Panc1 (cell line): ENCODE results near the gene MNT. TPM values are rescaled to one million over a fixed set of nuclear protein-coding genes. Genes with fewer than 3 reads are reported as not detected.

Experiments
- ATAC-seq: fragments of 200-7000 bp; cut with Tn5 transposase; 2 replicates; pipeline ENCODE4 v1.9.1; 2020; ENCODE audit warnings: mild to moderate bottlenecking, moderate library complexity
- BruUV-seq: library from RNA; stranded (reverse); fragments of 400-500 nt; replicated peaks from 2 replicates; lab custom pipeline; 2021; lab: Mats Ljungman, UMichigan
- CTCF ChIA-PET: fragments of 300-600 bp; sonication (Branson Sonifier 250); formaldehyde crosslinking; loops from one replicate; lab custom pipeline; 2022; ENCODE audit warnings: antibody characterized with exemption; lab: Charles Lee
- POLR2A ChIA-PET: fragments of 300-600 bp; sonication (Branson Sonifier 250); formaldehyde crosslinking; loops from one replicate; lab custom pipeline; 2022; ENCODE audit warnings: antibody characterized with exemption; lab: Charles Lee
- DNase-seq: peaks from one replicate; pipeline ENCODE4 v3.0.0-alpha.2; 2010; ENCODE audit warnings: low read depth, low spot score
- H3K27ac ChIP-seq: 2 replicates; pipeline ENCODE4 v1.5.1; 2011; ENCODE audit warnings: mild to moderate bottlenecking, low read length, inconsistent platforms
- H3K27me3 ChIP-seq: fragments of 200-500 bp; sonication (Bioruptor generic); 2 replicates; pipeline ENCODE4 v1.6.0; 2014; ENCODE audit warnings: low read length, inconsistent platforms; ENCODE audit not compliant: control insufficient read depth, insufficient read depth
- H3K36me3 ChIP-seq: fragments of 200-500 bp; sonication (Bioruptor generic); 2 replicates; pipeline ENCODE4 v1.5.1; 2014; ENCODE audit warnings: inconsistent platforms, mild to moderate bottlenecking, low read length, moderate library complexity; ENCODE audit not compliant: control insufficient read depth, insufficient read depth
- H3K4me1 ChIP-seq: 2 replicates; pipeline ENCODE4 v1.5.1; 2011; ENCODE audit warnings: inconsistent platforms, mild to moderate bottlenecking, low read length, moderate library complexity; ENCODE audit not compliant: control insufficient read depth, insufficient read depth
- H3K4me3 ChIP-seq, 2 experiments: 2 replicates each; pipeline ENCODE4 v1.5.1; 2011 to 2012; ENCODE audit warnings: low read depth in 2 of 2, low read length in 2 of 2, mild to moderate bottlenecking in 2 of 2, inconsistent platforms in 1 of 2, moderate library complexity in 1 of 2
- H3K9me3 ChIP-seq: fragments of 200-500 bp; sonication (Bioruptor generic); 2 replicates; pipeline ENCODE4 v1.5.1; 2014; ENCODE audit warnings: low read depth, mild to moderate bottlenecking, inconsistent platforms, low read length, moderate library complexity; ENCODE audit not compliant: control insufficient read depth, insufficient read depth
- CTCF ChIP-seq: fragments of 450-650 bp; IDR thresholded peaks from 2 replicates; pipeline ENCODE4 v1.5.1; 2017; ENCODE audit warnings: mild to moderate bottlenecking
- POLR2AphosphoS5 ChIP-seq: IDR thresholded peaks from 2 replicates; pipeline ENCODE4 v1.6.1; 2012; ENCODE audit warnings: mild to moderate bottlenecking, low read depth, low read length, moderate library complexity
- SIN3A ChIP-seq: IDR thresholded peaks from 2 replicates; pipeline ENCODE4 v1.6.1; 2012; ENCODE audit warnings: low read depth, mild to moderate bottlenecking, low read length, moderate library complexity, borderline replicate concordance; ENCODE audit not compliant: insufficient read depth
- TCF7L2 ChIP-seq: IDR thresholded peaks from 2 replicates; pipeline ENCODE4 v1.6.1; 2011; ENCODE audit warnings: mild to moderate bottlenecking, low read depth, low read length, inconsistent platforms
- in situ Hi-C: cut with HindIII; loops from 2 replicates; pipeline ENCODE4 v1.10.0; 2016; ENCODE audit warnings: low sequenced_read_pairs, low pct_unique_long_range_greater_than_20kb
- intact Hi-C: fragments of 100-400 bp; cut with micrococcal nuclease; formaldehyde crosslinking; loops from one replicate; pipeline ENCODE4 v1.10.0; 2022; ENCODE audit not compliant: unreplicated experiment
- total RNA-seq: library from RNA; stranded (reverse); gene quantifications from one replicate; pipeline ENCODE4 v1.2.1, GENCODE V29; 2021; ENCODE audit not compliant: unreplicated experiment
- TF ChIP-seq, protein P1 (sequence below), 2 experiments: IDR thresholded peaks; 2 replicates each; pipeline ENCODE4 v1.6.1; 2011 to 2012; ENCODE audit warnings: low read depth in 2 of 2, control low read depth in 1 of 2, low read length in 1 of 2, mild to moderate bottlenecking in 1 of 2, moderate library complexity in 1 of 2; ENCODE audit not compliant: insufficient read depth in 1 of 2

Gene MNT
- total RNA-seq, 1 experiment from 2014 or later: 31.8 TPM

GRCh38 chr17:2398655-2399571, 1.9 kb downstream of the MNT start:
- ATAC-seq: no peak
- TF ChIP-seq POLR2AphosphoS5: no peak
- TF ChIP-seq SIN3A: no peak
- TF ChIP-seq CTCF: no peak
- TF ChIP-seq, protein P1, sequence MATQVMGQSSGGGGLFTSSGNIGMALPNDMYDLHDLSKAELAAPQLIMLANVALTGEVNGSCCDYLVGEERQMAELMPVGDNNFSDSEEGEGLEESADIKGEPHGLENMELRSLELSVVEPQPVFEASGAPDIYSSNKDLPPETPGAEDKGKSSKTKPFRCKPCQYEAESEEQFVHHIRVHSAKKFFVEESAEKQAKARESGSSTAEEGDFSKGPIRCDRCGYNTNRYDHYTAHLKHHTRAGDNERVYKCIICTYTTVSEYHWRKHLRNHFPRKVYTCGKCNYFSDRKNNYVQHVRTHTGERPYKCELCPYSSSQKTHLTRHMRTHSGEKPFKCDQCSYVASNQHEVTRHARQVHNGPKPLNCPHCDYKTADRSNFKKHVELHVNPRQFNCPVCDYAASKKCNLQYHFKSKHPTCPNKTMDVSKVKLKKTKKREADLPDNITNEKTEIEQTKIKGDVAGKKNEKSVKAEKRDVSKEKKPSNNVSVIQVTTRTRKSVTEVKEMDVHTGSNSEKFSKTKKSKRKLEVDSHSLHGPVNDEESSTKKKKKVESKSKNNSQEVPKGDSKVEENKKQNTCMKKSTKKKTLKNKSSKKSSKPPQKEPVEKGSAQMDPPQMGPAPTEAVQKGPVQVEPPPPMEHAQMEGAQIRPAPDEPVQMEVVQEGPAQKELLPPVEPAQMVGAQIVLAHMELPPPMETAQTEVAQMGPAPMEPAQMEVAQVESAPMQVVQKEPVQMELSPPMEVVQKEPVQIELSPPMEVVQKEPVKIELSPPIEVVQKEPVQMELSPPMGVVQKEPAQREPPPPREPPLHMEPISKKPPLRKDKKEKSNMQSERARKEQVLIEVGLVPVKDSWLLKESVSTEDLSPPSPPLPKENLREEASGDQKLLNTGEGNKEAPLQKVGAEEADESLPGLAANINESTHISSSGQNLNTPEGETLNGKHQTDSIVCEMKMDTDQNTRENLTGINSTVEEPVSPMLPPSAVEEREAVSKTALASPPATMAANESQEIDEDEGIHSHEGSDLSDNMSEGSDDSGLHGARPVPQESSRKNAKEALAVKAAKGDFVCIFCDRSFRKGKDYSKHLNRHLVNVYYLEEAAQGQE (IDR thresholded peaks at IDR 0.05; ENCODE audit: insufficient read depth in 1 of 2, low read depth in 2 of 2, low read length in 1 of 2): no peak
- no peak for TF ChIP-seq TCF7L2
- CTCF ChIA-PET: interaction anchor here (1.1 kb wide), 1 partner anchor 17 kb away, joined by 3 read pairs; no protein-coding TSS in a partner anchor
- H3K36me3 ChIP-seq: no peaks in the 10 kb centered on the region
- H3K27ac ChIP-seq: peak overlapping the region; percentile 71
- no peak for DNase-seq
- H3K4me3 ChIP-seq: peak overlapping the region; percentile 80 to 89
- intact Hi-C loops (no loop called here), in situ Hi-C loops (no loop called here)
- BruUV-seq: no TSS peak
- H3K9me3 ChIP-seq: no peaks in the 10 kb centered on the region
- H3K4me1 ChIP-seq: peaks cover 34% of the 10 kb centered on the region
- no peaks in the 10 kb centered on the region for H3K27me3 ChIP-seq
- POLR2A ChIA-PET: no interaction called here

DNA sequence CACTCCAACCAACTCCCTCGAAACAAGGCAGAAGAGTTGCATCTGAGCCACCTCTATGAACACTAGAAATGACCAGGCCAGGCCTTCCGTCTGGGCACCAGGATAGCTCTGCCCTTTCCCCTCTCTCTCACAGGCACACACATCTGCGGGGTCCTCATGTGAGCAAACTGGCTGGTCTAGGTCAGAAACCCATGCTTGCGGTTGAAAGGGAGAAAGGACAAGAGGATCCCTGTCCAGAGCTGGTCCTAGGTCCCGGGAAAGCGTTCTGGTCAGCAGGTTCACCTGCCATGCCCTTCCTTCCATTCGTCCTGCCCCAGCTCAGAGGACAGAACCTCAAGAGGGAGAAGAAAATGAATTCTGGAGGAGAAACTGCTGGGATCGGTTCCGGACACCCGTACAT, 2.7 kb downstream of the MNT start:
- CTCF ChIA-PET: no interaction called here
- Histone ChIP-seq H3K4me1 (peaks cover 34% of the 10 kb centered on the region), H3K9me3 (no peaks in the 10 kb centered on the region), H3K27ac (peak overlapping the region; percentile 71), H3K27me3 (no peaks in the 10 kb centered on the region), H3K4me3 (peak overlapping the region; percentile 26 to 80), H3K36me3 (no peaks in the 10 kb centered on the region)
- no peak for DNase-seq
- BruUV-seq: no TSS peak
- TF ChIP-seq POLR2AphosphoS5 (no peak), SIN3A (no peak), TCF7L2 (no peak), CTCF (no peak)
- TF ChIP-seq, protein P1 (IDR thresholded peaks at IDR 0.05; ENCODE audit: insufficient read depth in 1 of 2, low read depth in 2 of 2, low read length in 1 of 2): no peak
- intact Hi-C loops (no loop called here), in situ Hi-C loops (no loop called here)
- ATAC-seq: no peak
- POLR2A ChIA-PET: no interaction called here
